B cell (primary cell): Measurements from ENCODE around the gene ELOVL1. TPM values are rescaled to one million over a fixed set of nuclear protein-coding genes. Genes with fewer than 3 reads are reported as not detected.
A peak's percentile ranks its signal among the peaks of the same experiment; 100 is the strongest.

ENCODE experiments used
- ATAC-seq: fragments of 200-7000 bp; cut with Tn5 transposase; one replicate; pipeline ENCODE4 v1.10.0; 2021; ENCODE audit warnings: low read depth, mild to moderate bottlenecking, moderate number of reproducible peaks, moderate library complexity
- CTCF ChIA-PET: fragments of 350-600 bp; sonication (Branson Sonifier 250); formaldehyde crosslinking; loops from one replicate; lab custom pipeline; 2021; ENCODE audit warnings: antibody characterized with exemption, inconsistent platforms; lab: Charles Lee
- POLR2A ChIA-PET: fragments of 350-600 bp; sonication (Branson Sonifier 250); formaldehyde crosslinking; loops from one replicate; lab custom pipeline; 2021; ENCODE audit warnings: antibody characterized with exemption; lab: Charles Lee
- DNase-seq: peaks from one replicate; pipeline ENCODE4 v3.0.0; 2013
- H2AFZ ChIP-seq: 2 replicates; pipeline ENCODE4 v1.6.1; 2012; ENCODE audit warnings: mild to moderate bottlenecking, low read depth, low read length; ENCODE audit not compliant: insufficient read depth, poor library complexity, severe bottlenecking
- H3K27ac ChIP-seq, 2 donors: 1 replicate in 1 of 2; 2 replicates in 1 of 2; pipeline ENCODE4 v1.5.1; 2012 to 2013; ENCODE audit warnings: low read length in 2 of 2, mild to moderate bottlenecking in 2 of 2, moderate library complexity in 1 of 2
- H3K27me3 ChIP-seq, 4 experiments: fragments of 200-600 bp in 1 of 4; sonication (generic) in 1 of 4; replicated peaks in 1 of 4; 1 replicate in 2 of 4; 2 replicates in 2 of 4; pipeline versions ENCODE4 v1.6.1 to v1.7.0; 2013 to 2016; ENCODE audit warnings: low read length in 3 of 4, mild to moderate bottlenecking in 2 of 4, mixed read lengths in 1 of 4, moderate library complexity in 1 of 4; ENCODE audit not compliant: insufficient read depth in 4 of 4, control insufficient read depth in 3 of 4; ENCODE audit errors: control extremely low read depth in 1 of 4
- H3K36me3 ChIP-seq, 2 experiments: replicated peaks in 1 of 2; 1 replicate in 1 of 2; 2 replicates in 1 of 2; pipeline versions ENCODE4 v1.6.1 to v1.7.1; 2013; ENCODE audit warnings: low read length in 1 of 2; ENCODE audit not compliant: insufficient read depth in 2 of 2, control insufficient read depth in 1 of 2; ENCODE audit errors: control extremely low read depth in 1 of 2, extremely low read depth in 1 of 2
- H3K4me1 ChIP-seq, 2 donors: fragments of 200-600 bp in 1 of 2; sonication (generic) in 1 of 2; 1 replicate in 1 of 2; 2 replicates in 1 of 2; pipeline versions ENCODE4 v1.5.1 to v1.6.1; 2013 to 2017; ENCODE audit warnings: low read length in 2 of 2; ENCODE audit not compliant: control insufficient read depth in 2 of 2, insufficient read depth in 2 of 2
- H3K4me2 ChIP-seq: replicated peaks from 2 replicates; pipeline ENCODE3; 2012; ENCODE audit warnings: mild to moderate bottlenecking, low read depth, low read length; ENCODE audit not compliant: poor library complexity, severe bottlenecking
- H3K4me3 ChIP-seq, 5 experiments: fragments of 200-600 bp in 1 of 5; sonication (generic) in 1 of 5; 1 replicate in 3 of 5; 2 replicates in 2 of 5; pipeline versions ENCODE4 v1.5.1 to v1.7.0; 2011 to 2016; ENCODE audit warnings: low read length in 4 of 5, mild to moderate bottlenecking in 4 of 5, low read depth in 2 of 5, control low read depth in 1 of 5, moderate library complexity in 1 of 5; ENCODE audit not compliant: insufficient read depth in 1 of 5; ENCODE audit errors: control extremely low read depth in 1 of 5, extremely low read depth in 1 of 5
- H3K79me2 ChIP-seq: fragments of 200-600 bp; sonication (generic); one replicate; pipeline ENCODE4 v1.6.0; 2016; ENCODE audit warnings: low read length; ENCODE audit not compliant: control insufficient read depth, insufficient read depth
- H3K9ac ChIP-seq: fragments of 200-600 bp; sonication (generic); 2 replicates; pipeline ENCODE4 v1.6.1; 2017; ENCODE audit warnings: mild to moderate bottlenecking, low read length, moderate library complexity
- H3K9me3 ChIP-seq, 3 donors: one replicate each; pipeline versions ENCODE4 v1.6.1 to v1.7.1; 2013; ENCODE audit warnings: low read length in 2 of 3; ENCODE audit not compliant: control insufficient read depth in 2 of 3, insufficient read depth in 1 of 3; ENCODE audit errors: control extremely low read depth in 1 of 3
- H4K20me1 ChIP-seq: 2 replicates; pipeline ENCODE4 v1.6.0; 2012; ENCODE audit warnings: mild to moderate bottlenecking, low read length; ENCODE audit not compliant: insufficient read depth, control insufficient read depth, poor library complexity, severe bottlenecking
- H3K27ac Mint-ChIP-seq: one replicate; pipeline ENCODE4 v1.8.0; 2021; ENCODE audit warnings: mixed read lengths
- H3K27me3 Mint-ChIP-seq: one replicate; pipeline ENCODE4 v1.8.0; 2021; ENCODE audit warnings: mixed read lengths
- H3K4me1 Mint-ChIP-seq: one replicate; pipeline ENCODE4 v1.8.0; 2021; ENCODE audit warnings: mixed read lengths
- H3K4me3 Mint-ChIP-seq: one replicate; pipeline ENCODE4 v1.8.0; 2021; ENCODE audit warnings: mixed read lengths
- H3K9me3 Mint-ChIP-seq: one replicate; pipeline ENCODE4 v1.8.0; 2022; ENCODE audit warnings: mixed read lengths; ENCODE audit not compliant: insufficient read depth
- CTCF ChIP-seq: fragments of 200-600 bp; IDR thresholded peaks from one replicate; pipeline ENCODE4 v1.8.0; 2022; ENCODE audit warnings: antibody characterized with exemption, mild to moderate bottlenecking
- EZH2 ChIP-seq: IDR thresholded peaks from 2 replicates; pipeline ENCODE4 v1.6.1; 2012; ENCODE audit warnings: borderline replicate concordance, low read depth, mild to moderate bottlenecking, moderate library complexity, low read length; ENCODE audit not compliant: insufficient read depth, poor library complexity, severe bottlenecking
- WGBS: methylation state at CpG from one replicate; pipeline ENCODE4 v1.1.5; 2013; ENCODE audit warnings: missing lambda C conversion rate; ENCODE audit not compliant: insufficient coverage; 5-methylcytosine and 5-hydroxymethylcytosine counted together
- intact Hi-C: fragments of 100-400 bp; cut with micrococcal nuclease; formaldehyde crosslinking; loops from one replicate; pipeline ENCODE4 v1.10.0; 2022
- polyA plus RNA-seq: library from polyadenylated mRNA; depleted of rRNA; stranded (reverse); fragments of >200 nt; gene quantifications from 2 replicates; pipeline ENCODE4 v1.2.3, GENCODE V29; 2012
- total RNA-seq, 2 donors: library from RNA; stranded (reverse); fragments of 120-200 nt in 1 of 2; gene quantifications; 1 replicate in 1 of 2; 2 replicates in 1 of 2; pipeline versions ENCODE4 v1.2.3 to v1.2.4, GENCODE V29; 2013 to 2022

The ELOVL1 gene
- total and polyA plus RNA-seq, 2 donors (not counting 1 experiment from before 2014, with no cell fraction given) = 65.4 to 78.8 TPM

- Histone ChIP-seq H3K9ac (peak overlapping the region; percentile 86), H4K20me1 (peaks cover 32% of the 10 kb centered on the region), H3K36me3 (peaks cover 0 to 22% of the 10 kb centered on the region in 2 experiments), H3K4me2 (peak overlapping the region; percentile 100), H3K27me3 (no peaks in the 10 kb centered on the region), H2AFZ (peak overlapping the region; percentile 87), H3K4me3 (peak overlapping the region; percentile 56 to 87 (median 78)), H3K27ac (peak overlapping the region; percentile 58 to 82), H3K4me1 (peaks cover 18 to 26% of the 10 kb centered on the region in 2 donors), H3K79me2 (peaks cover 52% of the 10 kb centered on the region), H3K9me3 (no peaks in the 10 kb centered on the region)
- intact Hi-C loops = loop anchor here (1.0 to 10.0 kb wide), 11 partner anchors 10 to 664 kb away; partner anchors contain the start of genes C1orf50, CDC20, KDM4A and MED8
- no peaks in the 10 kb centered on the region for H3K27me3 Mint-ChIP-seq
- H3K4me1 Mint-ChIP-seq = peaks cover 45% of the 10 kb centered on the region
- DNase-seq (no peak), ATAC-seq (no peak)
- ChIA-PET POLR2A (interaction anchor here (0.8 to 2.5 kb wide), 9 partner anchors 10 to 601 kb away, joined by 3 to 34 read pairs (median 4); partner anchors contain the start of genes C1orf50, CDC20, HYI and KDM4A), CTCF (interaction anchor here (0.7 to 2.5 kb wide), 11 partner anchors 11 to 145 kb away, joined by 3 to 14 read pairs (median 4); partner anchors contain the start of genes MED8 and SZT2)
- WGBS = no CpG with 5 or more reads among the region's 6 CpGs
- H3K4me3 Mint-ChIP-seq = peak overlapping the region; percentile 96
- H3K27ac Mint-ChIP-seq = peak overlapping the region; percentile 97
- no peak for TF ChIP-seq CTCF
- no peak for TF ChIP-seq EZH2
- no peaks in the 10 kb centered on the region for H3K9me3 Mint-ChIP-seq
Observed at GRCh38 chr1:43368646-43369020, 822 bp upstream of the ELOVL1 start.
